ENCODE data around the gene FLT3.

GRCh38 chr13:28055357-28055756, 45.0 kb downstream of the FLT3 start:
- no peak for TF ChIP-seq CTCF (IDR thresholded peaks at IDR 0.05)
- TF ChIP-seq POLR2A (IDR thresholded peaks at IDR 0.05), result no peak
- no peak for TF ChIP-seq POLR2AphosphoS5 (IDR thresholded peaks at IDR 0.05)
